Left lung (tissue), 10 donors: ENCODE measurements around the gene CHN1. TPM values are rescaled to one million over a fixed set of nuclear protein-coding genes. Genes with fewer than 3 reads are reported as not detected.

Experiments used
- ATAC-seq: fragments of 200-7000 bp; cut with Tn5 transposase; one replicate; pipeline ENCODE4 v1.9.1; 2020; ENCODE audit warnings: moderate library complexity
- DNase-seq, 4 donors: peaks; one replicate each; pipeline ENCODE4 v3.0.0-alpha.2; 2013 to 2020
- H3K27ac ChIP-seq, 2 donors: fragments of 200-600 bp; sonication (generic) in 1 of 2; one replicate each; pipeline versions ENCODE4 v1.5.0 to v1.8.0; 2020 to 2021
- H3K27me3 ChIP-seq, 2 donors: fragments of 200-600 bp; sonication (generic) in 1 of 2; one replicate each; pipeline versions ENCODE4 v1.5.0 to v1.8.0; 2020 to 2021
- H3K36me3 ChIP-seq, 2 donors: fragments of 200-600 bp; sonication (generic) in 1 of 2; one replicate each; pipeline versions ENCODE4 v1.5.0 to v1.8.0; 2020 to 2021
- H3K4me1 ChIP-seq, 2 donors: fragments of 200-600 bp; one replicate each; pipeline ENCODE4 v1.8.0; 2021
- H3K4me3 ChIP-seq, 2 donors: fragments of 200-600 bp; sonication (generic) in 1 of 2; one replicate each; pipeline versions ENCODE4 v1.5.0 to v1.8.0; 2020 to 2021; ENCODE audit warnings: mild to moderate bottlenecking in 1 of 2
- H3K9me3 ChIP-seq, 2 donors: fragments of 200-600 bp; sonication (generic) in 1 of 2; one replicate each; pipeline versions ENCODE4 v1.5.0 to v1.8.0; 2020 to 2021
- CTCF ChIP-seq, 2 donors: fragments of 200-600 bp; sonication (generic) in 1 of 2; IDR thresholded peaks; one replicate each; pipeline versions ENCODE4 v1.5.0 to v1.8.0; 2021; ENCODE audit warnings: antibody characterized with exemption in 2 of 2
- intact Hi-C, 2 donors: fragments of 100-400 bp; cut with DNase I; formaldehyde crosslinking; loops; one replicate each; pipeline versions ENCODE4 v1.11.2 to v1.14.2; 2022
- polyA plus RNA-seq, 6 donors: library from polyadenylated mRNA; unstranded; fragments of 120-200 nt; gene quantifications; one replicate each; pipeline ENCODE4 v1.2.1, GENCODE V29; 2013; ENCODE audit not compliant: insufficient read length in 6 of 6
- total RNA-seq, 2 donors: library from RNA; stranded (reverse); fragmentation: NEBNext Ultra II Directional; extraction: Animal tissue kit (Norgen Biotek cat#: 25700); gene quantifications; one replicate each; pipeline ENCODE4 v1.2.1, GENCODE V29; 2021
- donor health status: DM: no; HTN: yes; CAD: no.
- donor health status: DM: no; HTN: no; CAD: no.

The CHN1 gene
- total and polyA plus RNA-seq, 8 donors = 27.4 to 170 (median 99.9) TPM

DNA sequence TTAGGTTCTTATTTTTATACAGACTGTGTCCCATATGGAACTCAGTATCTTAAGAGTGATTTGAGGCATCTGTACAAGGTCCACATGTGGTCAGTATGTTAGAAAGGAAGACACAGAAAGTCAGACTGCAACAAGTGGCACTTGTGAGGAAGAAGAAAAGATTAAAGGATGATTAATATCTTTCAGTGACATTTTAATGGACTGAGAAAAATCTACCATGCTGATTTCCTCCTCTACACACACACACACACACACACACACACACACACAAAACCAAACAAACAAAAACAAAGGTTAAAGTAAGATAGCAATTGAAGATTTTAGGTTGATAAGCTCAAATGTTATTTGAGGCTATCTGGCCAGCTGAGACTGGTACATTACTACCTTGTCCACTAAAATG is 146.4 kb downstream of the CHN1 start:
- Histone ChIP-seq H3K9me3 (no peaks in the 10 kb centered on the region), H3K4me3 (no peak overlapping the region), H3K36me3 (no peaks in the 10 kb centered on the region), H3K4me1 (no peaks in the 10 kb centered on the region), H3K27me3 (no peaks in the 10 kb centered on the region), H3K27ac (no peak overlapping the region)
- DNase-seq (no peak), ATAC-seq (no peak)
- TF ChIP-seq CTCF (IDR thresholded peaks at IDR 0.05) = no peak
- intact Hi-C loops = no loop called here

DNA sequence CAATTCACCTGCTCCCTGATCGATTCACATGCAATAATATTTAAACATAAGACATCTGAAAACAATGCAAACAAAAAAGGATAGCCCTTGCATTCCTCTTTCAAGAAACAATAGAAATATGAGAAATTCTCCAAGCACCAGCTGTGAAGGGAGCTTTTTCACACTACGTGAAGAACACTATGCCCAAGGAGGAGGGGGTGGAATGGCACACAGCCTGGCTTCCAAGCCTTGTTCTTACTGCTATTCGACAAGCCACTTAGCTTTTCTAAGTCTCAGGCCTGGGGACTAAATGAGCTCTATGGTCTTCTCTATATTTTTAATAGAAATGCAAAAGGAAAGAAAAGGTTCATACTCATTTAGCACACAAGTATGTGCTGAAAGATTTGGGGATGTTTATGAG is 148.7 kb downstream of the CHN1 start:
- H3K4me3 ChIP-seq = no peak overlapping the region
- no peaks in the 10 kb centered on the region for H3K9me3 ChIP-seq
- DNase-seq (no peak), ATAC-seq (no peak)
- intact Hi-C loops = no loop called here
- no peak overlapping the region for H3K27ac ChIP-seq
- no peaks in the 10 kb centered on the region for H3K36me3 ChIP-seq
- TF ChIP-seq CTCF (IDR thresholded peaks at IDR 0.05) = no peak
- no peaks in the 10 kb centered on the region for H3K4me1 ChIP-seq
- no peaks in the 10 kb centered on the region for H3K27me3 ChIP-seq

DNA sequence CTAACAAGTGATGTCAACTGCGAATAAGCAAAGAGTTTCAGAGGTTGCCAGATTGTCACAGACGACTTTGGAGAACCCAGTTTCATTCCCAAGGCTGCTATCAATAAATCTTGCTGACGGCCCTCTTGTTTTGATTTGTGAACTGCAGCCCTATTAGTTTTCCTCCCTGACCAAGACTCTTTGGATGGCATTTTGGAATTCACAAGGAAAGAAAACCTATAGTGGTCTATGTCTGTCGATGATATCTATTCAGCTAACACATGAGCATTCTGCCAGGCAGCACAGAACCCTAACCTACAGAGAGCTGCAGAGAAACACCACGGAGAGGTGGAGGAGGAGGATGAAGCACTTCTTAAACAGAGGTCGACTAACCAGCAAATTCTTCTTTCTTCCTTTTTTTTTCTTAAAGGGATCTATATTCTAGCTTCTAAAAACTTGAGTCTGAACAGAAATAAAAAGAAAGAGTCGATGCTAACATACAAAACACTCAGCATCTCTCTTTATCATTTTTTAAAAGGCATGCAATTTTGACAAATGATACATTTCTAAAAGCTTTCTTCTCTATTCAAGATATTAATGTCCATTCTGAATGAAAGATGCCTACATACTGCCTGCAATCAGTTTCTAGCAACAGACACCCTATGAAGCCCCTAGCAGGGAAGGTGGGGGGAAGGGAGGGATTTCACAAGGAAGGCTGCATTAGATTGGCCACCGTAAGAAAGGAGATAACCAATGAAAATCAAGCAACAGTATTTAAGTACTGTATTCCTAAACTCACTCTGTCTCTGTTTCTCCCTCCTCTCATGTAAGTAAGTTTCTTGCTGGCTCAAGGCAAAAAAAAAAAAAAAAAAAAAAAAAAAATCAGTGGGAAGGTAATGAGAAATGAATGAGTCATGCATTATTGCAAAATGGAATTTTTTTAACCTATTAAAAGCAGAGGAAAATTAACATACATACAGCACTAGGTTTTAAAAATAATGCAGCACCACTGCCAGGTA is 157.9 kb downstream of the CHN1 start:
- DNase-seq (peak in 2 of 4 donors; percentile 72 to 91), ATAC-seq (peak; percentile 82)
- Histone ChIP-seq H3K36me3 (no peaks in the 10 kb centered on the region), H3K9me3 (no peaks in the 10 kb centered on the region), H3K4me1 (peaks cover 0 to 5% of the 10 kb centered on the region in 2 donors), H3K27me3 (no peaks in the 10 kb centered on the region), H3K4me3 (peak overlapping the region in 1 of 2 donors; percentile 13), H3K27ac (peak overlapping the region in 1 of 2 donors; percentile 53)
- intact Hi-C loops = no loop called here
- TF ChIP-seq CTCF (IDR thresholded peaks at IDR 0.05) = no peak

DNA sequence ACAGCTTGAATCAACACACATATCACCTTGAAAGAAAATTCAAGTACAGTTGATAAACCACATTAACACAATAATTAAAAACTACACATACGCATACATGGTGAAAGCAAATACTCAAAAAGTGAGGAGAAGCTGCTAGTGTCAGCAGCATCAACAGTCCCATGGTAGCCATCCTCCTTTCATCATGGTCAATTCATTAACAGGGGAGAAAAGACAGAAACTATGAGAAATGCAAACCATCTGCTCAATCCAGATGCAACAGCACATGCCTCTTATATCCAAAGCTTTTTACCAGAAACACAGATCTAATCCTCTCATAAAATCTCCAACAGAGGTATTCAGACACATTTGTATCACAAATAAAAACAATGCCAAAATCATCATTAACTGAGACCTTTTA is 159.0 kb downstream of the CHN1 start:
- intact Hi-C loops = no loop called here
- DNase-seq (peak in 2 of 4 donors; percentile 73 to 76), ATAC-seq (peak; percentile 30)
- Histone ChIP-seq H3K4me1 (peaks cover 0 to 5% of the 10 kb centered on the region in 2 donors), H3K4me3 (peak overlapping the region in 1 of 2 donors; percentile 13), H3K36me3 (no peaks in the 10 kb centered on the region), H3K27ac (peak overlapping the region in 1 of 2 donors; percentile 53), H3K27me3 (no peaks in the 10 kb centered on the region), H3K9me3 (no peaks in the 10 kb centered on the region)
- no peak for TF ChIP-seq CTCF (IDR thresholded peaks at IDR 0.05)

- ATAC-seq = no peak
These were observed 160.9 kb downstream of the CHN1 start for GRCh38 chr2:174844295-174844708.

More at GRCh38 chr2:174844295-174844708, 160.9 kb downstream of the CHN1 start:
- DNase-seq = no peak
- no peak overlapping the region for H3K4me3 ChIP-seq
- intact Hi-C loops = no loop called here
- H3K4me1 ChIP-seq = peaks cover 0 to 5% of the 10 kb centered on the region in 2 donors
- H3K27me3 ChIP-seq = no peaks in the 10 kb centered on the region
- TF ChIP-seq CTCF (IDR thresholded peaks at IDR 0.05) = no peak
- H3K36me3 ChIP-seq = no peaks in the 10 kb centered on the region
- H3K27ac ChIP-seq = no peak overlapping the region
- H3K9me3 ChIP-seq = no peaks in the 10 kb centered on the region
